ENCODE results near the gene MAGI2. TPM values are rescaled to one million over a fixed set of nuclear protein-coding genes. Genes with fewer than 3 reads are reported as not detected.

Gene MAGI2
- total RNA-seq, 1 experiment from 2014 or later, result 0.07 TPM

DNA sequence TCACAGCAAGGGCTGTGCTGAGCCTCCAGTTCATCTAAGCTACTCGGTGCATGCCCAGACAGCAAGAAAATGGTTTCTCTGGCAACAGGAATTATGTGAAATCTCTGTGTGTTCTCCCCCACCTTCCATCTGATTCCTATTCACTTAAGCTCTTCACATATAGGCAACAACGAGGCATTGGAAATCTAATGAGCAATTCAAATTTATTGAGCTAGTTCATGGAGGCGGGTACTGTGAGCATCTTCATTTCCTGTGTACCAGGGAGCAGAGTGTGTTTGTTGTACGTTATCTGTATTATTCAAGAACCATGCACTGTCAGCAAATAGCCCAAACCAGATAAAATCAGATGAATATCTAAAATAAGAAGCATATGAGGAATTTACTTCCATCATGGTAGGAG, 739.1 kb downstream of the MAGI2 start:
- BruUV-seq (replicated peaks), result no TSS peak
- ChIA-PET CTCF (no interaction called here), POLR2A (no interaction called here)
- no peak overlapping the region for H3K4me3 Mint-ChIP-seq (ENCODE audit: unreplicated experiment)
- H3K27me3 Mint-ChIP-seq (ENCODE audit: insufficient read depth, unreplicated experiment), result peaks cover 59% of the 10 kb centered on the region
- no peaks in the 10 kb centered on the region for H3K9me3 Mint-ChIP-seq (ENCODE audit: unreplicated experiment)
- TF ChIP-seq CTCF (IDR thresholded peaks at IDR 0.05; ENCODE audit: unreplicated experiment), result no peak
- H3K36me3 Mint-ChIP-seq (ENCODE audit: insufficient read depth, unreplicated experiment), result no peaks in the 10 kb centered on the region
- H3K4me1 Mint-ChIP-seq (ENCODE audit: insufficient read depth, unreplicated experiment), result no peaks in the 10 kb centered on the region
- no peak overlapping the region for H3K27ac Mint-ChIP-seq (ENCODE audit: low read depth, unreplicated experiment)
- intact Hi-C loops (cut with micrococcal nuclease), result no loop called here
- DNase-seq (ENCODE audit: unreplicated experiment), result no peak

GRCh38 chr7:78712111-78712510, 741.4 kb downstream of the MAGI2 start:
- CTCF ChIA-PET, result no interaction called here
- POLR2A ChIA-PET, result no interaction called here
- Mint-ChIP-seq H3K27me3 (ENCODE audit: insufficient read depth, unreplicated experiment) (peaks cover 73% of the 10 kb centered on the region), H3K9me3 (ENCODE audit: unreplicated experiment) (no peaks in the 10 kb centered on the region), H3K27ac (ENCODE audit: low read depth, unreplicated experiment) (no peak overlapping the region), H3K36me3 (ENCODE audit: insufficient read depth, unreplicated experiment) (no peaks in the 10 kb centered on the region), H3K4me1 (ENCODE audit: insufficient read depth, unreplicated experiment) (no peaks in the 10 kb centered on the region), H3K4me3 (ENCODE audit: unreplicated experiment) (no peak overlapping the region)
- DNase-seq (ENCODE audit: unreplicated experiment), result no peak
- intact Hi-C loops (cut with micrococcal nuclease), result no loop called here
- no TSS peak for BruUV-seq (replicated peaks)
- TF ChIP-seq CTCF (IDR thresholded peaks at IDR 0.05; ENCODE audit: unreplicated experiment), result no peak

DNA sequence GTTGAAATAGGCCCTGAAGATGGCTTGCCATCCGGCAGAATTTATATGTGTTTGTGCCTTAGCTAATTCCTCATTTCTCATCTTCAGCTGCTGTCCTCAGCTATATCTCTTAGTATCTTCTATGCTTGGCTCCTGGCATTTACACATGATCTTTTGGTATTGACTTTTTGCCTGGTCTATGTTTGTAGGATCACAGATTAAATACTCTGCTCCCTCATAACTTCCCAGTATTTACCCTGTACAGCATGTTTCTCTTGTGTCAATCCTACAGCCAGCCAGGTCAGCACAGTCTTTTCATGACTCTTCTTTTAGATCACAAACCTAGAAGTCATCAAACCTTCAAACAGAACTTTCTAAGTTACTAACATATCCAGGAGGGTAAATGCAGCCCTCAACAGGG, 743.8 kb downstream of the MAGI2 start:
- Mint-ChIP-seq H3K4me3 (ENCODE audit: unreplicated experiment) (no peak overlapping the region), H3K36me3 (ENCODE audit: insufficient read depth, unreplicated experiment) (peaks cover 1% of the 10 kb centered on the region), H3K27me3 (ENCODE audit: insufficient read depth, unreplicated experiment) (peaks cover 54% of the 10 kb centered on the region), H3K27ac (ENCODE audit: low read depth, unreplicated experiment) (no peak overlapping the region), H3K4me1 (ENCODE audit: insufficient read depth, unreplicated experiment) (no peaks in the 10 kb centered on the region), H3K9me3 (ENCODE audit: unreplicated experiment) (no peaks in the 10 kb centered on the region)
- intact Hi-C loops (cut with micrococcal nuclease), result no loop called here
- POLR2A ChIA-PET, result no interaction called here
- no TSS peak for BruUV-seq (replicated peaks)
- CTCF ChIA-PET, result interaction anchor here (0.6 to 1.1 kb wide), 2 partner anchors 23 to 988 kb away, joined by 3 read pairs; no protein-coding TSS in a partner anchor
- no peak for TF ChIP-seq CTCF (IDR thresholded peaks at IDR 0.05; ENCODE audit: unreplicated experiment)
- DNase-seq (ENCODE audit: unreplicated experiment), result no peak

DNA sequence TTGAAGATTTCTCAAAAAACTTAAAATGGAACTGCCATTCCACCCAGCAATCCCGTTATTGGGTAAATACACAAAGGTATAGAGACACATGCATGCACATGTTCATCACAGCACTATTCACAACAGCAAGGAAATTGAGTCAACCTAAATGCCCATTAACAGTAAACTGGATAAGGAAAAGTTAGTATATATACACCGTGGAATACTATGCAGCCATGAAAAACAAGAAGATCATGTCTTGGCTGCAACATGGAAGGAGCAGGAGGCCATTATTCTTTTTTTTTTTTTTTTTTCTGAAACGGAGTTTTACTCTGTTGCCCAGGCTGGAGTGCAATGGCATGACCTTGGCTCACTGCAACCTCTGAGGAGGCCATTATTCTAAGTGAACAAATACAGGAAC, 749.0 kb downstream of the MAGI2 start:
- intact Hi-C loops (cut with micrococcal nuclease), result no loop called here
- Mint-ChIP-seq H3K27me3 (ENCODE audit: insufficient read depth, unreplicated experiment) (peaks cover 20% of the 10 kb centered on the region), H3K4me3 (ENCODE audit: unreplicated experiment) (no peak overlapping the region), H3K9me3 (ENCODE audit: unreplicated experiment) (no peaks in the 10 kb centered on the region), H3K4me1 (ENCODE audit: insufficient read depth, unreplicated experiment) (peaks cover 6% of the 10 kb centered on the region), H3K27ac (ENCODE audit: low read depth, unreplicated experiment) (no peak overlapping the region), H3K36me3 (ENCODE audit: insufficient read depth, unreplicated experiment) (peaks cover 6% of the 10 kb centered on the region)
- no peak for DNase-seq (ENCODE audit: unreplicated experiment)
- POLR2A ChIA-PET, result no interaction called here
- BruUV-seq (replicated peaks), result no TSS peak
- CTCF ChIA-PET, result interaction anchor here (0.7 kb wide), 1 partner anchor 631 kb away, joined by 3 read pairs; no protein-coding TSS in a partner anchor
- no peak for TF ChIP-seq CTCF (IDR thresholded peaks at IDR 0.05; ENCODE audit: unreplicated experiment)

Measured in MCF 10A (cell line).